HG03442 (cell line): ENCODE data around the gene SFI1.
"Not testable (repeated sequence)": the region's sequence is repeated elsewhere in the genome, so short reads cannot be mapped to it uniquely, and the experiment has no call there.

Source experiments
- ATAC-seq: cut with Tn5 transposase; IDR thresholded peaks from one replicate; pipeline ENCODE4 v1.9.1; 2021; ENCODE audit warnings: mild to moderate bottlenecking, moderate library complexity; ENCODE audit not compliant: unreplicated experiment

Gene SFI1

GRCh38 chr22:31630331-31631329 lies 134.3 kb downstream of the SFI1 start:
- ATAC-seq, result peak; percentile 39

- ATAC-seq, result no peak
These were observed 135.1 kb downstream of the SFI1 start for GRCh38 chr22:31631436-31631835.

- ATAC-seq, result no peak
These were observed 139.4 kb downstream of the SFI1 start for GRCh38 chr22:31635638-31636306.

DNA sequence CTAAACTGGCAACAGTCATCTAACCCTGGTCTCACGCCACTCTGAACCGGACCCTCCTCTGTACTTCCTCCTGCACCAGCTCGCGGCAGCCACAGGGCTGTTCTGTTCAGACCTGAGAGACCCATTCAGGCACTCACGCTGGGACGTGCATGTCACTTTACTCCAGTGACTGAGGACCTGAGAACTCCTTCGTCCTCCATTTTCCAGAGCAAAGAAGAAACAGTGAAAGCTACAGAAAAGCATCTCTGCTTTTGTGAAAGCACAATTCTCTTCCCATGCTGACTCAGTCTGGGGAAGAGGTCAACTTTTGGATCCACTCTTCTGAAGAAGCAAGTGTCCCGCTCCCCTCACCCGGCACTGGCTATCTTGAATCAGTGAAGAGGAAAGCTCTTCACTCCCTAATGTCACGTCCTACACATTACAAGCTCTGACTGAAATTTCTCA lies 141.1 kb downstream of the SFI1 start:
- peak; percentile 43 for ATAC-seq

DNA sequence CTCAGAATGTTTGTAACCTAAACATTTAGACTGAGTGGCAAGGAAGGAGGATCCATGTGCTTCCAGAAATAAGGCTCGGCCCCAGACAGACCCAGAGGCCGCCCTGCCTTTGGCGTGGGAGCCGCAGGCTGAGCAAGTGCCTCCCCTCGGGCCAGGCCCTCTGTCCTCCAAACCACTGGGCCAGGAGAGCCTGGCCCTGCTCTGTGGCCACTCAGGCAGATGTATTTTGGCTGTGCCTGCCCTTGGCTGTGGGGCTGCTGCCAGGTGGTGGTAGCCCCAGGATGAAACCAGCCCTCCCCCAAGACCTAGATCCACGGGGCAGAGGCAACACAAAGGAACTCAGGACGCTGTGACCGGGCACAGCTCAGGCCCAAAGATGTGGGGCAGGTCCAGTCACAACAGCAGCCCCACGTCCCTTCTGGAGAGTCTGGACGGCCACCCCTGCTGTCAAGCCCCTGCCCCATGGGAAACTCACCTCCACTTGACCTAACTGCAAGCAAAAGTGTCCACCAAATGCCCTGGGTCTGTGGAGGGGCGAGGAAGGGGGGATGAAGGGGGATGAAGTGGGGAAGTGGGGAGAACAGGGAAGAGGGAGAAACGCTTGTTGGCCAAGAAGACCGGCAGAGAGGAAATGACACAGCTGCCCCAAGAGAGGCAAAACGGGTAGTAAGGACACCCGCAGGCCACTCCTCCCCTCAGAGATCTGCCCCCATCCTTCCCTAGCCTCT lies 141.7 kb downstream of the SFI1 start:
- ATAC-seq, result peak; percentile 28

DNA sequence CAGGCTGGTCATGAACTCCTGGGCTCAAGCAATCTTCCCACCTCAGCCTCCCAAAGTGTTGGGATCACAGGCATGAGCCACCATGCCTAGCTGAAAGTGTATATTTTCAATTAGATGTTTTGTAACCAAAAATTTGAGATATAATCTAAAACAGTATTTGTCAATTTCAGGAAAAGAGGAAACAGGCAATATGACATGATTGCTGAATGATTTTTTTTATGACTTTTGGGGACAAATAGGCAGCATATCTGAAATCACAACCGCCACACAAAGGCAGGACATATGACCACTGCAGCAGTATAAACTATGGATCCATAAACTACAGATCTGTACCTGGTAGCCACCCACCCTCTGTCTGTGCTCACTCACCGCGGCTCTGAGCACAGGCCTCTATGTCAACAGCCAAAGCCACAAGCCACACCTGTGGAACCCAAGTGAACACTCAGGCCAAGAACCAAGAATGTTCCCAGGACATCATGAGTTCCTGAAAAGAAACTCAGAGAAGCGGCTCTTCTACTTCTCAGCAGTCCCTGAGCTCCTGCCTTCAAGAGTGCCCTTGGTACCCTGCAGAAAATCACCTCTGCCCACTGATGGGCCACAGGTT lies 143.2 kb downstream of the SFI1 start:
- no peak for ATAC-seq

DNA sequence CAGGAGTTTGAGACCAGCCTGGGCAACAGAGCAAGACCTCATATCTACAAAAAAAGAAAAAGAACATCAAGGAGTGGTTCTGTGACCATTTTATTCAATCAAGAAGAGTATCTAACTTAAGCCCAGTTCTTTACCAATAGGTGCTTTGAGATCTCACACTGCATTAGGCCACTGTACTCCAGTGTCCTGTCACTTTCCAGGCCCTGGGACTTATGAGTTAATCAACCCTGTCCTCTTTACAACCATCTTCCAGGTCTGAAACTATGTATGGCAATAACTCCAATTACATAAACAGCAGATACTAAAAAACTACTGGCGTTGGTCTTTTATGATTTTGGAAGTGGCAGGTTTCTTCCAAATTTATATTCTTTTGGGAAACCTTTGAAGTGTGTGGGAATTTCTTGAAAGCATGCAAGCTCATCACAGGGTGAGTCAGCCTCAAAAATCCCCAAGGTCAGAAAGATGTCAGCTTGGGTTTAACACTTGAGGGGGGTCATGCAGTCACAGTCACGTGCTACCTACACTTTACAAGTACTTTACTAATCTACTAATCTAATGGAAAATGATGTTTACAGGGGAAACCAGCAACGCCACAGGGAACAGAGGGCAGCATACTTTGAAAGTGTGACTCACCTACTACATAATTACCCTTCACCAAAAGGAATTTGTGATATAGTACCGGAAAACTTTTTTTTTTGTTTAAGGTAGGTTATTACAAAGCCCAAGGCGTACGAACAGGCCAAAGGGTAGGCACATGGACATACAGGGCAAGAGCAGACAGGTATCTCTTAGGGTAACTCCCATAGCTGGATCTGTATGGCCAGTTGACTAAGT lies 150.1 kb downstream of the SFI1 start:
- peak; percentile 37 for ATAC-seq

DNA sequence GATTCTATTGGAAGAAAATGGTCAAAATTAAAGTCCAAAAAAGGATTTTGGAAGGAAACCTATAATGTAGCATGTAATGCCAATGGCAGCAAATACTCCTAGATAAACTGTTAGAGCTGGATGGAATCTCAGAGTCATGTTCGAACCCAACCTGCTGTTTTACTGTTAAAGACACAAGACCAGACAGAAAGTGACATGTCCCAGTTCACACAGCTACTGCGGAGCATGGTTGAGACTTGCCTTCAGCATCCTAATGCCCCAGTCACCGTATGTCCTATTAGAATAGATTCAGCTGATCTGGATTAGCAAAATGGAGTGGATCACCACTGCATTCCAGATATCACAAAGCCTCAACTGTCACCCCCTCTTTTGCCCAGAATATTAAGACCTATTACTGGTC lies 150.7 kb downstream of the SFI1 start:
- ATAC-seq, result no peak

DNA sequence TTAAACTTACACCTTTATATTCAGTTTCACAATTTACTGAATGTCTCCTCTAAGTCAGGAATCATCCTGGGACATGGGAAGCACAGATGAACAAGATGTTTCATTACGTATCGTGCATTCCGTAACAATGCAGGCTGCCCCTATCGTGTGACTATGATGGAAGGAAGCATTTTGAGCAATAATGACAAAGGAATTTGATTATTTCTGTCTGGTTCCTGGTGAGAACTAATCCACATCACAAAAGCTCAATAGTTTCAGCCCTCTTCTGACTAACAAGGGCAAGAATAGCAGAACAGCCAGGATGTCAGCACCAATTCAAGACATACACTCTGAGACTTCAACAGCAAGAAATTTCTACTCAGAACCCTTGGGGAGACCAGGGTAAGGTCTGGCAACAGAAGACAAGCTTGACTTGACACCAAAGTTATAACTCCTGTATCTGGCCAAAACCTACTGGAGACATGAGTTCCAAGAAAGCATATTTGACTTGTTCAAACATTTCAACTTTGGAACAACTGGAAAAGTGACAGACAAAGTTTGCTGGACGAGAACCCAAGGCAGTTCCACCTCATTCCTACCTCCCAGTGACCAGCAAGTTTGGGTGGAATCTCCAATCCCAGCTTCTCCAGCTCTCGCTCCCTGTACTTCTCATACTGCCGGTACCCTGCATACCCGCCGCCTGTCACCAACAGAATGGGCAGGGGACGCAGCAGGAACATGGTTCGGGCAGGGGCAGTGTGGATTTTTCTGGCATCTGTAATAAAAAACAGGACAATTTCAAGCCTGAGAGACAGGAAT lies 151.4 kb downstream of the SFI1 start:
- ATAC-seq, result no peak

GRCh38 chr22:31650391-31650790 lies 154.1 kb downstream of the SFI1 start:
- no peak for ATAC-seq

DNA sequence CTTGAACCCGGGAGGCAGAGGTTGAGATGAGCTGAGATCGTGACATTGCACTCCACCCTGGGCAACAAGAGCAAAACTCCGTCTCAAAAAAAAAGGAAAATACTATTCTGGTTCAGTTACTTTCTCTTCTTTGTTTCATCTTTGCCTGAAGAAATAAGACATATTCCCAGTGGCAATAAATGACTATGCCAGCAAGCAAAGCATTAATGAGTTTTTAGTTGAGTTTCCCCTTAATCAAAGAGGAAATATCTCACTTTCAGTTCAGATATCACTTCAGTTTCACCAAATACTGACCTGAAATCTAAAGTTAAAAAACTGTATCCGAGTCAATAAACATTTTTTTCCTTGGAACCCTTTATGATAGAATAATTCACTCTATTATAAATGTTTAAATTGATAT lies 155.3 kb downstream of the SFI1 start:
- ATAC-seq, result no peak

- ATAC-seq, result no peak
These were observed 155.8 kb downstream of the SFI1 start for GRCh38 chr22:31652088-31652487.

- no peak for ATAC-seq
These were observed 156.8 kb downstream of the SFI1 start for GRCh38 chr22:31652911-31653684.

GRCh38 chr22:31653944-31654343 lies 157.6 kb downstream of the SFI1 start:
- no peak for ATAC-seq

DNA sequence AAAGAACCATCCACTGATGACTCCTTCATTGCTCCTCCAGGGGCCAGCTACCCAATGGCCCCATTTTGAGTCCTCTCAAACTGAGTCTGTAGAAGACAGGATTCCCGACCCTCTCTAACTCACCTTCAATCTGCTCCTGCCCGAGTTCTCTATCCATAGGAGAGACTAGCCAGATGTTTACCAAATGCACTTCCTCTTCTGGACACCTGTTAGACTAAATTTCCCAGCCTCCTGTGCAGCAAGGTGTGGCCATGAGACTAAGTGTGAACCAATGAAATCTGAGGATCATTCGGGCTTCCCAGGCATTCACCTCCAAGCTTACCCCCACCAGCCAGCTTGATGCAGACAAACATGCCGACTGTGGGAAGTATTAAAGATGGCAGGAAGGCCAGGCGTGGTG lies 158.1 kb downstream of the SFI1 start:
- no peak for ATAC-seq

GRCh38 chr22:31659246-31659645 lies 162.9 kb downstream of the SFI1 start:
- ATAC-seq, result no peak

GRCh38 chr22:31660860-31661341 lies 164.6 kb downstream of the SFI1 start:
- ATAC-seq, result not testable (repeated sequence)
